Thyroid gland (tissue), 4 donors: ENCODE results near the gene FOXO3. TPM values are rescaled to one million over a fixed set of nuclear protein-coding genes. Genes with fewer than 3 reads are reported as not detected.
A peak's percentile ranks its signal among the peaks of the same experiment; 100 is the strongest.

Experiments used
- DNase-seq, 2 donors: peaks; one replicate each; pipeline ENCODE4 v3.0.0-alpha.2; 2019
- H3K27ac ChIP-seq, 3 donors: fragments of 200-600 bp; sonication (generic); 1 replicate in 2 of 3; 2 replicates in 1 of 3; pipeline ENCODE4 v1.5.1; 2016 to 2019; ENCODE audit warnings: mild to moderate bottlenecking in 1 of 3, moderate library complexity in 1 of 3
- H3K27me3 ChIP-seq: fragments of 200-600 bp; sonication (generic); one replicate; pipeline ENCODE4 v1.5.1; 2019
- H3K36me3 ChIP-seq, 2 donors: fragments of 200-600 bp; sonication (generic); one replicate each; pipeline ENCODE4 v1.5.1; 2016 to 2019
- H3K4me1 ChIP-seq, 2 donors: fragments of 200-600 bp; sonication (generic); one replicate each; pipeline ENCODE4 v1.5.1; 2017 to 2019
- H3K4me3 ChIP-seq, 3 donors: fragments of 200-600 bp; sonication (generic); replicated peaks in 1 of 3; 1 replicate in 2 of 3; 2 replicates in 1 of 3; pipeline ENCODE4 v1.5.1; 2016; ENCODE audit warnings: mild to moderate bottlenecking in 1 of 3
- H3K9me3 ChIP-seq: fragments of 200-600 bp; sonication (generic); one replicate; pipeline ENCODE4 v1.5.1; 2017
- CTCF ChIP-seq, 6 experiments: fragments of 200-600 bp in 3 of 6; fragments of 450-650 bp in 3 of 6; sonication (generic) in 3 of 6; IDR thresholded peaks; one replicate each; pipeline ENCODE4 v1.5.1; 2016 to 2019; ENCODE audit warnings: antibody characterized with exemption in 6 of 6, mild to moderate bottlenecking in 2 of 6, inconsistent platforms in 1 of 6, moderate library complexity in 1 of 6
- POLR2A ChIP-seq, 2 donors: fragments of 450-650 bp; IDR thresholded peaks; one replicate each; pipeline ENCODE4 v1.6.1; 2017; ENCODE audit warnings: antibody characterized with exemption in 2 of 2, mild to moderate bottlenecking in 2 of 2, moderate library complexity in 1 of 2
- WGBS, 2 donors: methylation state at CpG; one replicate each; pipeline ENCODE4 v1.1.5; 2017; 5-methylcytosine and 5-hydroxymethylcytosine counted together
- intact Hi-C: fragments of 100-400 bp; cut with DNase I; formaldehyde crosslinking; loops from one replicate; pipeline ENCODE4 v1.15.1; 2023
- total RNA-seq, 4 donors: library from RNA; depleted of rRNA; stranded (reverse); fragments of >200 nt; gene quantifications; one replicate each; pipeline ENCODE4 v1.2.3, GENCODE V29; 2016

FOXO3 gene
- total RNA-seq, 4 donors from 2014 or later, result 61.8 to 103 (median 76.8) TPM

DNA sequence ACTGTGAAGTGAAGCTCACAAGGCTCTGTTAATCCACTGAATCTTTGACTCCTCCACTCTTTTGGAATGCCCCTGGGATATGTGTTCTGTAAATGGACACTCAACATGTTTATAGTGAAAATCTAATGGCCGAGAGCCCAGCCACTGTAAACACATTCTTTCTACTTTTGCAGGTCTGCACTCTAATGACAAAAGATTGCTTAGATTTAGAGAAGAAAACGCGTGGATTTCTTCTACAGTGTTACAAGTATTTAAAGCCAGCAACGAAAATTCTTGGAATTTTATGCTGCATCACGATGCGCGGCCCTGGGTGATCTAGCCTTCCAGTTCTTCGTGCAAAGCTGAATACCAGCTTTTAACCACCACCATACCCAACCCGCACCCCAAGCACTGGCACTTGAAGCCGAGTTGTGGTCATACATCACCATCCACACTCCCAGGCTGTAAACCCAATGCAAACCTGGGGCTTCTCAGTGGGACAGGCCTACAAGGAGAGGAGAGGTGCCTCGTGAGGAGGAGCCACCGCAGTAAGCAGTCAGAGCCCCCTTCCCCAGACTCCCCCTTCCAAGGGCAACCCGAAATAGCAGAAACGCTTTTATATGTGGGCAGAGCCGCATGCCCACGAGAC, 3.7 kb upstream of the FOXO3 start:
- Histone ChIP-seq H3K4me3 (peak overlapping the region in 2 of 3 donors; percentile 47 to 96), H3K27ac (peak overlapping the region; percentile 63 to 100 (median 98)), H3K4me1 (peaks cover 7 to 8% of the 10 kb centered on the region in 2 donors), H3K9me3 (no peaks in the 10 kb centered on the region), H3K27me3 (no peaks in the 10 kb centered on the region), H3K36me3 (peaks cover 0 to 4% of the 10 kb centered on the region in 2 donors)
- intact Hi-C loops, result loop anchor here (5.0 to 10.0 kb wide), 2 partner anchors 280 to 538 kb away; partner anchors contain the start of genes CEP57L1 and SESN1
- WGBS, 2 donors, result 43 to 50% methylated on average over 15 to 16 of the region's 16 CpGs
- no peak for DNase-seq
- TF ChIP-seq POLR2A (IDR thresholded peaks at IDR 0.05), result no peak
- no peak for TF ChIP-seq CTCF (IDR thresholded peaks at IDR 0.05)

GRCh38 chr6:108557494-108558371, 3.0 kb upstream of the FOXO3 start:
- Histone ChIP-seq H3K4me3 (peak overlapping the region in 2 of 3 donors; percentile 72 to 96), H3K36me3 (peaks cover 0 to 4% of the 10 kb centered on the region in 2 donors), H3K27me3 (no peaks in the 10 kb centered on the region), H3K9me3 (no peaks in the 10 kb centered on the region), H3K27ac (peak overlapping the region; percentile 98 to 100 (median 99)), H3K4me1 (peaks cover 13 to 14% of the 10 kb centered on the region in 2 donors)
- intact Hi-C loops, result loop anchor here (5.0 to 10.0 kb wide), 2 partner anchors 280 to 537 kb away; partner anchors contain the start of genes CEP57L1 and SESN1
- DNase-seq, result peak; percentile 77 to 79
- TF ChIP-seq POLR2A (IDR thresholded peaks at IDR 0.05) (peak in 1 of 2 donors; percentile 64), CTCF (IDR thresholded peaks at IDR 0.05) (no peak)
- 1% methylated on average over 26 to 34 of the region's 105 CpGs for WGBS, 2 donors

GRCh38 chr6:108558372-108559096, 2.2 kb upstream of the FOXO3 start:
- peaks cover 0 to 4% of the 10 kb centered on the region in 2 donors for H3K36me3 ChIP-seq
- no peaks in the 10 kb centered on the region for H3K27me3 ChIP-seq
- TF ChIP-seq CTCF (IDR thresholded peaks at IDR 0.05) (no peak), POLR2A (IDR thresholded peaks at IDR 0.05) (peak; percentile 30 to 90)
- intact Hi-C loops, result loop anchor here (5.0 to 10.0 kb wide), 2 partner anchors 279 to 536 kb away; partner anchors contain the start of genes CEP57L1 and SESN1
- peaks cover 17 to 20% of the 10 kb centered on the region in 2 donors for H3K4me1 ChIP-seq
- peak overlapping the region; percentile 92 to 96 (median 96) for H3K4me3 ChIP-seq
- H3K27ac ChIP-seq, result peak overlapping the region; percentile 98 to 100 (median 99)
- H3K9me3 ChIP-seq, result no peaks in the 10 kb centered on the region
- 0 to 1% methylated on average over 56 to 58 of the region's 58 CpGs for WGBS, 2 donors
- peak; percentile 98 to 99 for DNase-seq

- Histone ChIP-seq H3K4me3 (peak overlapping the region; percentile 94 to 96 (median 96)), H3K9me3 (no peaks in the 10 kb centered on the region), H3K27me3 (no peaks in the 10 kb centered on the region), H3K36me3 (peaks cover 0 to 4% of the 10 kb centered on the region in 2 donors), H3K4me1 (peaks cover 20 to 28% of the 10 kb centered on the region in 2 donors), H3K27ac (peak overlapping the region; percentile 99 to 100 (median 99))
- TF ChIP-seq CTCF (IDR thresholded peaks at IDR 0.05), result no peak
- TF ChIP-seq POLR2A (IDR thresholded peaks at IDR 0.05), result peak in 1 of 2 donors; percentile 97
- WGBS, 2 donors, result 0% methylated on average over 33 to 41 of the region's 84 CpGs
- DNase-seq, result peak; percentile 95
- intact Hi-C loops, result loop anchor here (5.0 to 10.0 kb wide), 2 partner anchors 278 to 536 kb away; partner anchors contain the start of genes CEP57L1 and SESN1
Measured at GRCh38 chr6:108559097-108559883, 1.4 kb upstream of the FOXO3 start.
